HG02885 (cell line): ENCODE data around the gene ARID1A.

Experiments used
- ATAC-seq: cut with Tn5 transposase; IDR thresholded peaks from one replicate; pipeline ENCODE4 v1.9.1; 2021; ENCODE audit warnings: mild to moderate bottlenecking; ENCODE audit not compliant: unreplicated experiment, poor library complexity

Gene ARID1A

DNA sequence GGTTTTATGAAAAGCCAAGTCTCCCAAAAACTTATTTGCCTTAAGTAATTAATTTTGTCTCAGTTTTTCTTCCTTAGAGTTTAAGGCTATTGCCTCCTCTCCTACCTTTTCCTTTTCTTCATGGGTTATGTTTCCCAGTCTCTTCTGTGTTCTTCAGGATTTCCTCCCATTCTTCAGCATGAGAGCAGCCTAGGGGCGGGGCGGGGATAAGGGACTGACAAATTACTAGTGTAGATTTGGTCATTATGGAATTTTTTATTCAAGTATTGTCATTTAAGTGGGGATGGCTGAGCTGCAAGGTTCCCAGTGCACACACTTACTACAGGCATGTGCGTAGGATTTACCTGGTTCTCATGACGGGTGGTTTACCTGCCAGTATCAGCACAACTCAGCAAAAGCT is 56.7 kb downstream of the ARID1A start:
- ATAC-seq = no peak

DNA sequence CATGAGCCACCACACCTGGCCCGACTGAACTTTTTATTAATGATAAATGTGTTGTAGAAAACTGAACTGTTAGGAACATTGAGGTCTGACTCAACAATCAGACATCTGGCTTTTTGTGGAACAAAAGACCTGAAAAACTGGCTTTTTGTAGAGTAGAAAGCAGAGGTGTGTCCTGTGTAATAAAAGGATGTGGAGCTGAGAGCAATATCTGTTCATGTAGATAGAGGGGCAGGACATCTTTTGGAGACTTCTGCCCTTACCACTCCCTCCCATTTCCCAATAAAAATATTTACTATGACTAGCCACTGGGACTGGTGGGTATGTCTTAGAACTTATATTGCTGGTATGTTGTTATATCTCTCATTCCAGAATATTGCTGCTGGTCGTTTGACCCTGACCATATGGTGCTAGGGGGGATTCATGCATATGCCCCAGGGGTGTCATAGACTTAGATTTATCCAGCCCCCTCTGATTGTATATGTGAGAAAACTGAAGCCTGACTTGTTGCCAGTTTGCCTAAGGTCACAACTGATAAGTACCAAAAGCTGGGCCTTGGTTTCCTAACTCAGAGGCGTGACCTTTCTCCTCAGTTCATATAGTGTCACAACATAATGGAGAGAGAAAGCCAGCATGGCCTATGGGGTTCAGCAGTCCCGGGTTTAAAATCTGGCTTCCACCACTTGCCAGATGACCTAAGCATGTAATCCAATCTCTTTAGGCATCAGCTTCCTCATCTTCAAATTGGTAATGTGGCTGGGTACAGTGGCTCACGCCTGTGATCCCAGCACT is 58.5 kb downstream of the ARID1A start:
- no peak for ATAC-seq

DNA sequence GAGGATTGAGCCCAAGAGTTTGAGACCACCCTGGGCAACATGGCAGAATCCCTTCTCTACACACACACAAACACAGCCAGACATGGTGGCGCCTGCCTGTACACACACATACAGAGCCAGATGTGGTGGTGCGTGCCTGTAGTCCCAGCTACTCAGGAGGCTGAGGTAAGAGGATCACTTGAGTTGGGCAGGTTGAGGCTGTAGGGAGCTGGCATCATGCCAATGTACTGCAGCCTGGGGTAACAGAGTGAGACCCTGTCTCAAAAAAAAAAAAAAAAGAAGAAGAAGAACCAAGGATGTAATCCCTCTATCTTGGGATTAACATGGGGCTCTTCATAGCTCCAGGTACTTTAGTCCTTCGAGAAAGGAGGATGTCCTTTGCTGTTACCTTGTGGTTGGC is 62.5 kb downstream of the ARID1A start:
- ATAC-seq = no peak

DNA sequence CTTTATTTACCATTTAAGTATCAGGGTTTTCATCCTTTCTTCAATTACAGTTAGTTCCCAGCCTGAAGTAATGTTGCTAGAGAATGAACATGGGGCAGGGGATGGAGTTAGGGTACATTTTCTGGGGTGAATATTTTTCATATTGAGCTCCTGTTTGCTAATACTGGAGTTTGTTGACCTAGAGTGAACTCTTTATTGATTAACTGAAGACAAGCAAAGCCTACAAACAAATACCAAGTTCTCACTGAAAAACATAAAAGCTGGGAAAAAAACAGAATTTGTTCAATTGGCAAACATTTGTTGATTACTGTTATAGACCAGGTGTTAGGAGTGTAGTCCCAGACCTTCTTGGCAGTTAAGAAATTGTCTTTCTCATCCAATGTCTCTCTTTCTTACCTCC is 63.7 kb downstream of the ARID1A start:
- no peak for ATAC-seq

DNA sequence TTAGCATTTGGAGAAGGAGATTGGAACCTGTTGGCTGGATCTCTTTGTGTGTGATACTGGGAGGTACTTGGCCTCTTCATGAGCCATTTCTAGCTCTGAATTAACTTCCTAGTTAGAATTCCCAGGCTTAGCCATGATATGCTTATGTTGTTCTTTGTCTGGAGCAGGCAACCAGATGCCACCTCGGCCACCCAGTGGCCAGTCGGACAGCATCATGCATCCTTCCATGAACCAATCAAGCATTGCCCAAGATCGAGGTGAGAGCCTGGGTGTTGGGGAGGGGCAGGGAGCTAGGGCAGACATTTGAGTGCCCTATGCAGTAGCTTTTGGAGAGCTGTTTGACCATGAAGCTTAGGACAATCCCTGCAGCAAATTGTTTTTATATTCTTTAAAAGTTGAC is 65.4 kb downstream of the ARID1A start:
- no peak for ATAC-seq

DNA sequence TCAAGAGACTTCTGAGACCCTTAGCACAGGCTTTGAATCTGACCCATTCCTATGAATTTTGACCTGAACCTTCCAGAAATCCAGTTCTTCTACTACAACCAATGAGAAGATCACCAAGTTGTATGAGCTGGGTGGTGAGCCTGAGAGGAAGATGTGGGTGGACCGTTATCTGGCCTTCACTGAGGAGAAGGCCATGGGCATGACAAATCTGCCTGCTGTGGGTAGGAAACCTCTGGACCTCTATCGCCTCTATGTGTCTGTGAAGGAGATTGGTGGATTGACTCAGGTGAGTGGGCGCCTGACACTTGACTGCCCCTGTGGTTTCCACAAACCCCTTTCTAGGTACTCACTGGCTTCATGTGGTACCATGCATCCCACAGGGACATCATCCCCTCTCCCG is 71.9 kb downstream of the ARID1A start:
- ATAC-seq = no peak

DNA sequence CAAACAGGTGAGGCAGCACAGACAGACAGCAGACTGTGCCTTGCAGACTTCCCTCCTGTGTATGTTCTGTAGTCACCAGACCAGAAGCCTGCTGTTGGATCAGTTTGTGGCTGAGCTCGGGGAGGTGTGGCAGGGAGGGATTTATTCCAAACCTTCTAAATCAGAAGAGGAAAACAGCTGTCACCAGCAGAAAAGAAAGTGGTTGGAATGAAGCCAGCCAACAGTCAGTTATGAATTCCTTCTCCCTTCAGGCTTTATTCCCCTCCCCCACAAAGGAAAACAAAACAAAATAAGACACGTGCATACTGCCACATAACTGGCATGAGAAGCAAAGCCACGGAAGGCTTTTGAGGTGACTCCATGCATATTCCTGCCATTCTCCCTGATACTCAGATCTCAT is 72.9 kb downstream of the ARID1A start:
- no peak for ATAC-seq

DNA sequence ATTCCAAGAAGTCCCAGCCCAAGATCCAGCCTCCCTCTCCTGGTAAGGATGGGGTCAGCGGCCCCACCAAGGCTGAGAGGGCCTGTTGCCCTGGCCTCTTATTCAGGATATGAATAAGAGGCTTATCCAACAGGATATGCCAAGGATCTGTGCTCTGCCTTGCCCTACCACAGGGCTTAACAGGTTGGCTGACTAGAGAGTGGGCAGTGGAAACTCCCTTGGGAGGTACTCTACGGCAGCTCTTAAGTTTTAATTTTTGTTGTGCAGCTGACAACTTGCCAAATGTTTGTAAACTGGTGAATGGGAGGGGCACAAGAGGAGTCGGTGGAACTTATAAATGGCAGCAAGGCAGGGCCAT is 75.4 kb downstream of the ARID1A start:
- no peak for ATAC-seq

DNA sequence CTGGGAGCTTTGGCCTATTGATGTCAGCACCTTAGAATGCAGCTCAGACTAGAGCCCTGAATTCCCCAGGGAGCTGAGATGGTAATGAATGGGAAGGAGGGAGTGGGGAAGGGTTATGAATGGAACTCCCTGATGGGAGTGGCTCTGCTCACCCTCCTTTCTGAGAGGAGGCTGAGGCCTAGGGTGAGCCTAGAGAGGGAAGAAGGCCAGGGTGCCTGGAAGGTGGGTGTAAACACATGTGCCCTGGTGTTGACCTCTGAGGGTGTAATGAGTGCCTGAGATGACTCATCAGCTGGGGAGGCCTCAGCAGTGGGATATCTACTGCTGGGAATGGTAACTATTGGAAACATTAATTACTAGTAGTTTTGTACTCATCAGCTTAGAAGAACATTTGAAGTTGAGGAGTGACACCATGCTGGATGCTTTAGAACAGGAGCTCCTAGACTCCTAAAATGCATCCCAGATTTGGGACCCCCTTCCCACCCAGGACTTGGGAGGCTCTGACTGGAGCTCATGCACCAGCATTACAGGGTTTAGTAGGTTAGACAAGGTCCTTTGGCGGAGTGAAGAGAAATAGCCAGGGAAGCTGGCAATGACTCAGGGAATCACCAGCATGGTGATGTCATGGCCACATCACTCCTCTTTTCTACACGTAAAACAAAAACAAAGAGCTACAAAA is 76.0 kb downstream of the ARID1A start:
- no peak for ATAC-seq

DNA sequence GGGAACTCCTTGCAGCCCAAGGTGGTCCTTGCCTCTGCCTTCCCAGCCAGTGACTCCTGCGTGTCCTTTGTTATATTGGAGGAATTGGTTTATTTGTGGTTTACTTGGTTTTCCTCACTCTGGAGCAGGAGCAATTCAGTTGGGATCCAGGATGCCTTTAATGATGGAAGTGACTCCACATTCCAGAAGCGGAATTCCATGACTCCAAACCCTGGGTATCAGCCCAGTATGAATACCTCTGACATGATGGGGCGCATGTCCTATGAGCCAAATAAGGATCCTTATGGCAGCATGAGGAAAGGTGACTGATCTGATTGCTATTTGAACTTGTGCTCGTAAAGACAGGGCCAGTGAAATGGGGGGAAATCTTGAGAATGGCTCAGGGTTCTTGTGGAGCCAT is 76.9 kb downstream of the ARID1A start:
- no peak for ATAC-seq

DNA sequence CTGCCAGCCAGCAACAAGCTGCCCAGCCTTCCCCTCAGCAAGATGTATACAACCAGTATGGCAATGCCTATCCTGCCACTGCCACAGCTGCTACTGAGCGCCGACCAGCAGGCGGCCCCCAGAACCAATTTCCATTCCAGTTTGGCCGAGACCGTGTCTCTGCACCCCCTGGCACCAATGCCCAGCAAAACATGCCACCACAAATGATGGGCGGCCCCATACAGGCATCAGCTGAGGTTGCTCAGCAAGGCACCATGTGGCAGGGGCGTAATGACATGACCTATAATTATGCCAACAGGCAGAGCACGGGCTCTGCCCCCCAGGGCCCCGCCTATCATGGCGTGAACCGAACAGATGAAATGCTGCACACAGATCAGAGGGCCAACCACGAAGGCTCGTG is 78.6 kb downstream of the ARID1A start:
- ATAC-seq = no peak

DNA sequence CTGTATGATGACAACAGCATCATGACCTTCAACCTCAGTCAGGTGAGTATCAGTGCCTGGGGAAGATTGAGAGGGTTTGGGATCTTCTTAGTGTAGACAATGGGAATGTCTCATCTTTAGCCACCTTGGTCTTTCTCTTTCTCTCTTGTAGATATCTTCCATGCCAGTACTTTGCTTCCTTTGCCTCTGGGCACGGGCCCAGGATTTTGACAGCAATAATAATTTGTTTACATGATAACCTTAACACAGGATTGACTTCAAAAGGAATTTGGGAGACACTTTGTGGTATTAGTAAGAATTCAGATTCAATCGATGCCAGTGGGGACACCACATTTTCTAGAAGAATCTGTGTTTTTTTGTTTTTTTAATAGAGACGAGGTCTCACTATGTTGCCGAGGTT is 79.9 kb downstream of the ARID1A start:
- no peak for ATAC-seq

DNA sequence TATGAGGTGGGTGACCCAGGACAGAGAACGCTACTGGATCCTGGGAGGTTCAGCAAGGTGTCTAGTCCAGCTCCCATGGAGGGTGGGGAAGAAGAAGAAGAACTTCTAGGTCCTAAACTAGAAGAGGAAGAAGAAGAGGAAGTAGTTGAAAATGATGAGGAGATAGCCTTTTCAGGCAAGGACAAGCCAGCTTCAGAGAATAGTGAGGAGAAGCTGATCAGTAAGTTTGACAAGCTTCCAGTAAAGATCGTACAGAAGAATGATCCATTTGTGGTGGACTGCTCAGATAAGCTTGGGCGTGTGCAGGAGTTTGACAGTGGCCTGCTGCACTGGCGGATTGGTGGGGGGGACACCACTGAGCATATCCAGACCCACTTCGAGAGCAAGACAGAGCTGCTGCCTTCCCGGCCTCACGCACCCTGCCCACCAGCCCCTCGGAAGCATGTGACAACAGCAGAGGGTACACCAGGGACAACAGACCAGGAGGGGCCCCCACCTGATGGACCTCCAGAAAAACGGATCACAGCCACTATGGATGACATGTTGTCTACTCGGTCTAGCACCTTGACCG is 83.4 kb downstream of the ARID1A start:
- no peak for ATAC-seq

DNA sequence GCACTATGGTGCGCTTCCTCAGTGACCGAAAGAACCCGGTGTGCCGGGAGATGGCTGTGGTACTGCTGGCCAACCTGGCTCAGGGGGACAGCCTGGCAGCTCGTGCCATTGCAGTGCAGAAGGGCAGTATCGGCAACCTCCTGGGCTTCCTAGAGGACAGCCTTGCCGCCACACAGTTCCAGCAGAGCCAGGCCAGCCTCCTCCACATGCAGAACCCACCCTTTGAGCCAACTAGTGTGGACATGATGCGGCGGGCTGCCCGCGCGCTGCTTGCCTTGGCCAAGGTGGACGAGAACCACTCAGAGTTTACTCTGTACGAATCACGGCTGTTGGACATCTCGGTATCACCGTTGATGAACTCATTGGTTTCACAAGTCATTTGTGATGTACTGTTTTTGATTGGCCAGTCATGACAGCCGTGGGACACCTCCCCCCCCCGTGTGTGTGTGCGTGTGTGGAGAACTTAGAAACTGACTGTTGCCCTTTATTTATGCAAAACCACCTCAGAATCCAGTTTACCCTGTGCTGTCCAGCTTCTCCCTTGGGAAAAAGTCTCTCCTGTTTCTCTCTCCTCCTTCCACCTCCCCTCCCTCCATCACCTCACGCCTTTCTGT is 84.6 kb downstream of the ARID1A start:
- ATAC-seq = no peak

DNA sequence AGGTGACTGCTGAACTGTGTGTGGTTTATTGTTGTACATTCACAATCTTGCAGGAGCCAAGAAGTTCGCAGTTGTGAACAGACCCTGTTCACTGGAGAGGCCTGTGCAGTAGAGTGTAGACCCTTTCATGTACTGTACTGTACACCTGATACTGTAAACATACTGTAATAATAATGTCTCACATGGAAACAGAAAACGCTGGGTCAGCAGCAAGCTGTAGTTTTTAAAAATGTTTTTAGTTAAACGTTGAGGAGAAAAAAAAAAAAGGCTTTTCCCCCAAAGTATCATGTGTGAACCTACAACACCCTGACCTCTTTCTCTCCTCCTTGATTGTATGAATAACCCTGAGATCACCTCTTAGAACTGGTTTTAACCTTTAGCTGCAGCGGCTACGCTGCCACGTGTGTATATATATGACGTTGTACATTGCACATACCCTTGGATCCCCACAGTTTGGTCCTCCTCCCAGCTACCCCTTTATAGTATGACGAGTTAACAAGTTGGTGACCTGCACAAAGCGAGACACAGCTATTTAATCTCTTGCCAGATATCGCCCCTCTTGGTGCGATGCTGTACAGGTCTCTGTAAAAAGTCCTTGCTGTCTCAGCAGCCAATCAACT is 85.5 kb downstream of the ARID1A start:
- ATAC-seq = no peak

DNA sequence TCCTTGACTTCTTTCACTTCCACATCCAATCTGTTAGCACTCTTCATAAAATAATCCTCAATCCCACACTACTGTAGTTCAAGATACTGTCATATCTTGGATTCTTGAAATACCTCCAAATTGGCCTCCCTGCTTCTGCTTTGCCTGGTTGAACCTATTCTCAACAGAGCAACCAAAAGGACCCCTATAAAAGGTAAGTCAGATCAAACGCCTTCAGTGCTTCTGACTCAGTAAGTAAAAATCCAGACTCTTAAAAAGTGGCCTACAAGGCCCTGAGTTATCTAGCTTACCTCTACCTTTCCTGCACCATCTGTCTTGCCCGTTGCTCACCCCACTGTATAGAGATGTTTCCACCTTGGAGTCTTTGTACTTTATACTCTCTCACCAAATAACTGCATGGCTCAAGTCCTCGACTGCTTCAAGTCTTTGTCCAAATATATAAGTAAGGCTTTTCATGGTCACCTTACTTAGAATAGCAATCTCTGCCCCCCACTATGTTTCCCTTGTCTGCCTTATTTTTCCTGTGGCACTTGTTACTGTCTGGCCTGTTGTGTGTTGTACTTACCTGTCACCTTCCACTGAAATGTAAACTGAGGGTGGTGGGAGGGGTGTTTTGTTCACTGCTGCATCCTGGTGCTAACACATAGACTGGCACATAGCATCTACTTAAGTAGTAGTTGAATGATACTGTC is 86.9 kb downstream of the ARID1A start:
- ATAC-seq = no peak

DNA sequence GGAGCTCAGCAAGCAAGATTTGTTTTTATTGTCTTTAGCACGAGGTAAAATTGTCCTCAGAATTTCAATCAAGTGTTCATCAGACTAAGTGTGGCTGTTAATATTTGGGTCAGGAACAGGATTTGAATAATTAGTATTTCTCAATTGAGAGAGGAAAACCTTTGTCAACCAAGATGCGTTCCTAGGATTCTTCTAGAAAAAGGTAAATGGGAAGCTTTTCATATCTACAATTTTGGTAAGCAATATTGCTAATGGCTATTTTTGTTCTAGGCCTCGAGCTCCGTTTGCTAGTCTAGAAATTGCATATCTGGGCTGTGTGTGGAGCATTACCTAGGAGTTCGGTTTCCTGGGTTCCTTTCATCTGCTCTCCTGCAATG is 87.8 kb downstream of the ARID1A start:
- ATAC-seq = no peak

DNA sequence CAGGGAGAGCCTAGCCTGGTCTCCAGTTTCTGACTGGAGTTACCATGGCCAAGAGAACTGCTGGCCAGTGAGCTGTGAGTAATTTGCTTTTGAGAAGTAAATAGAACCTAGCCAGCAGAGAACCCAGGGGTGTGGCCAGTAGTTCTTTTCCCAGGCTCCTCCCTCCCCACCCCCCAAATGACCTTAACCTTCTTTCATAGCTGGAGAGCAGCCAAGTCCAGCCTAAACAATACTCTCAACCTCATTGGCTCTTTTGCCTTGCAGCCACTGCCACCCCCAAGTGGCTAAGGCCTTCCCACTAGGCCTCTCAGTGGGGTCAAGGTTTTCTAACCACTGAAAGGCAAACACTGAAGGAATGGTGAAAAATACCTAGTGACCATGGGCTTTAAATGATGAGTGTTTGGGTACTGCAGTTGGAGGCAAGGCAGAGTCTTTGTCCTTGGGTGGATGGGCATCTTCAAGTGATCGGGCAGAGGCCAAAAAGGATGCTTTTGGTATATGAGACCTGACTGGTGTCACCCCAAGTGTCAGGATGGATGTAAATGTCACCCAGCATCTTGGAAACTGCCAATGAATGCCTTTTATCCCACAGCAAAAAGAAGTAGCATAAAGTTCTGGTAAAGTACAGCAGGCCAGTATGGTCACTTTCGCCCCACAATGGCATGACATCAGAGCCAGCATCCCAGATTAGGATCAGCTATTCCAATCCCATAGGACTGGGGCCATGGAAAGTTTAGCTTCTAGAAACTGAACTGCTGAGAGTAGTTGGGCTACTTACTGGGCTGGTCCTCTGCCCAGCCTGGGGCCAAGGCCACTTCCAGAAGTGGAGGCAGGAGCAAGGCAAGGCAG is 88.4 kb downstream of the ARID1A start:
- no peak for ATAC-seq

DNA sequence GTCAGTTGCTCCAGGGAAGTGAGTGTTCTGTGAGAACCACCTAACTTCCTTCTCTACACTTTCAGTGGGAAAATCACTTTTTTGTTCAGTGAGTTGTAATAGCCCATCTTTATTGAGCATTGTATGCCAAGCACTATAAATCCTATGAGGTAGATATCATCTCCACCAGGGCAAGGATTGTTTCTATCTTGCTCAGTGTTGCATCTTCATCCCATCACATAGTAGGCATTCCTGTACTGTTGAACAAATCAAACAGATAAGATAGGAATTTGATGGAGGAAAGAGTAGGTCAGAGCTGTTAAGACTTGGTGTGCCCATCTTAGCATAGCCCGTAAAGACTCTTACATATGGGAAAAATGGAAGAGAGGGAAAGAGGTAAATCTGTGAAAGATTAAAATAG is 89.1 kb downstream of the ARID1A start:
- no peak for ATAC-seq
